ENCODE measurements around the gene RINL.
"Not testable (repeated sequence)": the region's sequence is repeated elsewhere in the genome, so short reads cannot be mapped to it uniquely, and the experiment has no call there.

The RINL gene

DNA sequence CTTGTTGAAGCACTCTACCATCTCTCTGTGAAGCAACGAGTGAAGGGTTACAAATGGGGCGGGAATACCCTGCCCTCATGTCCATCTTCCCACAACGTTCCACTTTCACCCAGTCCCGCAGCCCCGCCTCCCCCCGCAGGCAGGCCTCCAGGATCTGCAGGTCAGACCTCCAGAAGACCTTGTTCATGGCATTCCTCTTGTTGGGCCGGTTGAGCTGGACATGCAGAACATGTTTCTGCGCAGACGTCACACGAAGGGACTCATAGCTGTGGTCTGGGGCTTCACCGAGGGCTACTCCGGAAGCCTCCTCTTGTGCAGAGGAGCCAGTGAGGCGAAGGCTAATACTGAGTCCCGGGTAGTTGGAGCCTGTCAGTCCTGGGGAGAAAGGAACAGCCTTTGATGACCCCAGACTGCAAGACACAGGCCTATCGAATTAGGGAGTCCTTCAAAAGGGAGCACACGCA lies 46.9 kb downstream of the RINL start:
- no peak for DNase-seq

DNA sequence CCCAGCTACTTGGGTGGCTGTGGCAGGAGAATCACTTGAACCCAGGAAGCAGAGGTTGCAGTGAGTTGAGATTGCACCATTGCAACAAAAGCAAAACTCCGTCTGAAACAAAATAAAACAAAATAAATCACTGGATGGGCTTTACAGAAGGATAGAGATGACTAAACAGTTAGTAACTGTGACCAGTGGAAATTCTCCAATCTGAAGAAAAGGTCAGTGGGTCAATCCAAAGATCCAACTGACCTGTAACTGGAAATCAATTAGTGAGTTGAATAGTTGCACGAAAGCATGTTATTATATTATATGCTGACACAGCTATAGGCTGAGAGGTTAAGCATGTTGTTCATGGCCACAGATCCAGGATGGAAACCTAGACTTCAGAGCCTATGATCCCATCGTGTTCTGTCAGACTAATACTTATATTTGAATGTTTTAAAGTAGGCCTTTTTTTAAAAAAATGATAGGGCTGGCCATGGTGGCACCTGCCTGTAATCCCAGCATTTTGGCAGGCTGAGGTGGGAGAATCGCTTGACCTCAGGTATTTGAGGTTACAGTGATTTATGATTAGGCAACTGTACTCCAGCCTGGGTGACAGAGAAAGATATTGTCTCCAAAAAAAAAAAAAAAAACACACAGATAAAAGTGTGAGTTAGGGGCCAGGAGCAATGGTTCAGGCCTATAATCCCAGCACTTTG lies 47.9 kb downstream of the RINL start:
- DNase-seq, result no peak

DNA sequence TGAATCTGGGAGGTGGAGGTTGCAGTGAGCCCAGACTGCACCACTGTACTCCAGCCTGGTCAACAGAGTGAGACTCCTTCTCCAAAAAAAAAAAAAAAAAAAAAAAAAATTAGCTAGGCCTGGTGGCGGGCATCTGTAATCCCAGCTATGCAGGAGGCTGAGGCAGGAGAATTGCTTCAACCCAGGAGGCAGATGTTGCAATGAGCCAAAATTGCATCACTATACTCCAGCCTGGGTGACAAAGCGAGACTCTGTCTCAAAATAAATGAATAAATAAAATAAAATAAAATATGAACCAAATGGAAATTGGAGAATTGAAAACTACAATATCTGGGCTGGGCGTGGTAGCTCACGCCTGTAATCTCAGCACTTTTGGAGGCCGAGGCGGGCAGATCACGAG lies 48.9 kb downstream of the RINL start:
- not testable (repeated sequence) for DNase-seq

DNA sequence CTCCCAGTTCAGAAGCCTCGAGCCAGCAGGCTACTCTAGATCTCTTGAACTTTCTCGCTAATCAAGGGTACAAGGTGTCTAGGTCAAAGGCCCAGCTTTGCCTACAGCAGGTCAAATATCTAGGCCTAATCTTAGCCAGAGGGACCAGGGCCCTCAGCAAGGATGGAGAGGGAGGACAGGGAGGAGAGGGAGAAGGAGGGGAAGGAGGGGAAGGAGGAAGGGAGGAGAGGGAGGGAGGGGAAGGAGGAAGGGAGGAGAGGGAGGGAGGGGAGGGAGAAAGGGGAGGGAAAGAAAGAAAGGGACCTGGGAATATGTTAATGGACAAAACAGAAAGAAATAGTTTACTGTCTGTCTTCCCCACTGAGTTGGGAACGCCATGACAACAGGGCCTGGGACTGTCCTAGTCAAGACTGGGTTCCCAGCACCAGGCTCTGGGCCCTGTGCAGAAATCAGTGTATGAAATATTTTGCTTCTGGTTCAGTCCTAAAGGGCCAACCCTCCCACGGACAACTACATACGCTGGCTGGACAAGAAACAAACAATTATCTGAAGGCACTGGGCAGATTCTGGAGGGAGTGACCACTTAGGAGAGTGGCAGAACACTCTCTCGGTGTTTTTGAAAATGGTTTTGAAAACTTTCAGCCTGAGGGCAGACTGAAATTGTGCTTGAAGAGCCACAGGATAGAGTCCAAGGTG lies 51.1 kb downstream of the RINL start:
- no peak for DNase-seq

DNA sequence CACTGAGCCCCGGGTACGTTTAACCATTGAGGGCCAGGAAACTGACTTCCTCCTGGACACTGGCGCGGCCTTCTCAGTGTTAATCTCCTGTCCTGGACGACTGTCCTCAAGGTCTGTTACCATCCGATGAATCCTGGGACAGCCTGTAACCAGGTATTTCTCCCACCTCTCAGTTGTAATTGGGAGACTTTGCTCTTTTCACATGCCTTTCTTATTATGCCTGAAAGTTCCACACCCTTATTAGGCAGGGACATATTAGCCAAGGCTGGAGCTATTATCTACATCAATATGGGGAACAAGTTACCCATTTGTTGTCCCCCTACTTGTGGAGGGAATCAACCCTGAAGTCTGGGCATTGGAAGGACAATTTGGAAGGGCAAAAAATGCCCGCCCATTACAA lies 52.1 kb downstream of the RINL start:
- DNase-seq, result not testable (repeated sequence)

DNA sequence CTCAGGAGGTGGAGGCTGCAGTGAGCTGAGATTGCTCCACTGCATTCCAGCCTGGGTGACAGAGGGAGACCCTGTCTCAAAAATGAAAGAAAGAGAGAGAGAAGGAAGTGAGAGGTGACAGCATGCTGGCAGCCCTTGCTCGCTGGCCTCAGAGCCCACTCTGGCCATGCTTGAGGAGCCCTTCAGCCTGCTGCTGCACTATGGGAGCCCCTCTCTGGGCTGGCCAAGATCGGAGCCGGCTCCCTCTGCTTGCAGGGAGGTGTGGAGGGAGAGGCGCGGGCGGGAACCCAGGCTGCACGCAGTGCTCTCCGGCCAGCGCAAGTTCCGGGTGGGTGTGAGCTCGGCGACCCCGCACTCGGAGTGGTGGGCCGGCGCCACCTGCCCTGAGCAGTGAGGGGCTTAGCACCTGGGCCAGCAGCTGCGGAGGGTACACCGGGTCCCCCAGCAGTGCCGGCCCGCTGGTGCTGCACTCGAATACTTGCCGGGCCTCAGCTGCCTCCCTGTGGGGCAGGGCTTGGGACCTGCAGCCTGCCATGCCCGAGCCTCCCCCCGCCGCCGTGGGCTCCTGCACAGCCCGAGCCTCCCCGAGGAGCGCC lies 56.7 kb downstream of the RINL start:
- not testable (repeated sequence) for DNase-seq

DNA sequence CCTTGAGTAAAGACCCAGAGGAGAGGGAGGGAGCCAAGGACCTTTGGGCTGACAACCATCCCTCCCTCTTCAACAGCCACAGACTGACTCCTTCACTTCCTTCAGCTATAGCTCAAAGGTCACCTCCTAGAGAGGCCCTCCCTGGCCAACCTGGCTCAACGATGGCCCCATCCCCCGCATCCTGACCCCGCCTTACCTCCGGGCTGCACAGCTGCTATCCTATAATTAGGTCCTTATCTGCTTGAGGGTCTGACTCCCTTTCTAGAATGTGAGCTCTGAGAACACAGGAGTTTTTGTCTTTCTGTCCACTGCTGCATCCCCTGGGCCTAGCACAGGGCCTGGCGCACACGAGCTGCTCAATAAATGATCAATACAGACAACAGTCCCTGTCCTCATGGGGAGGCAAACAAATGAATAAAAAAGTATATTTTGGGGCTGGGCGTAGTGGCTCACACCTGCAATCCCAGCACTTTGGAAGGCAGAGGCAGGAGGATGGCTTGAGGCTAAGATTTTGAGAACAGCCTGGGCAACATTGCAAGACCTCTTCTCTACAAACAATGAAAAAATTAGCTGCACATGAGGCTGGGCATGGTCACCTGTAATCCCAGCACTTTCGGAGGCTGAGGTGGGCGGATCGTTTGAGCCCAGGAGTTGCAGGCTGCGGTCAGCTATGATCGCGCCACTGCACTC lies 58.7 kb downstream of the RINL start:
- DNase-seq, result no peak
